SK-N-MC (cell line): Measurements from ENCODE around the gene IRGM.

Experiments used
- DNase-seq: peaks from one replicate; pipeline ENCODE4 v3.0.0-alpha.2; 2011; ENCODE audit warnings: low read depth, low spot score
- H3K27ac ChIP-seq: fragments of 200-600 bp; sonication (generic); 2 replicates; pipeline ENCODE4 v1.5.1; 2016; ENCODE audit warnings: mixed run types
- H3K36me3 ChIP-seq: fragments of 200-600 bp; sonication (generic); 2 replicates; pipeline ENCODE4 v1.6.1; 2017; ENCODE audit warnings: antibody characterized with exemption, low read length, mixed read lengths; ENCODE audit not compliant: insufficient read depth
- H3K4me3 ChIP-seq: fragments of 200-600 bp; sonication (generic); 2 replicates; pipeline ENCODE4 v1.5.1; 2016
- H3K9ac ChIP-seq: fragments of 200-600 bp; sonication (generic); 2 replicates; pipeline ENCODE4 v1.8.0; 2017; ENCODE audit warnings: mixed run types, mixed read lengths; ENCODE audit not compliant: insufficient read length
- H3K9me3 ChIP-seq: fragments of 200-600 bp; sonication (generic); 2 replicates; pipeline ENCODE4 v1.6.1; 2017; ENCODE audit warnings: low read depth, mild to moderate bottlenecking, antibody characterized with exemption, low read length, moderate library complexity, mixed read lengths
- EZH2 ChIP-seq: fragments of 200-600 bp; sonication (generic); IDR thresholded peaks from one replicate; pipeline ENCODE4 v1.6.1; 2017; ENCODE audit warnings: antibody characterized with exemption
- FOXP2 ChIP-seq: optimal IDR thresholded peaks from 2 replicates; pipeline ENCODE3; 2011; ENCODE audit warnings: mild to moderate bottlenecking, moderate library complexity; ENCODE audit not compliant: insufficient read depth; ENCODE audit errors: extremely low read length, control extremely low read depth
- POLR2AphosphoS5 ChIP-seq: IDR thresholded peaks from 2 replicates; pipeline ENCODE4 v1.6.1; 2012; ENCODE audit warnings: mild to moderate bottlenecking, low read depth, low read length, borderline replicate concordance

Gene IRGM

DNA sequence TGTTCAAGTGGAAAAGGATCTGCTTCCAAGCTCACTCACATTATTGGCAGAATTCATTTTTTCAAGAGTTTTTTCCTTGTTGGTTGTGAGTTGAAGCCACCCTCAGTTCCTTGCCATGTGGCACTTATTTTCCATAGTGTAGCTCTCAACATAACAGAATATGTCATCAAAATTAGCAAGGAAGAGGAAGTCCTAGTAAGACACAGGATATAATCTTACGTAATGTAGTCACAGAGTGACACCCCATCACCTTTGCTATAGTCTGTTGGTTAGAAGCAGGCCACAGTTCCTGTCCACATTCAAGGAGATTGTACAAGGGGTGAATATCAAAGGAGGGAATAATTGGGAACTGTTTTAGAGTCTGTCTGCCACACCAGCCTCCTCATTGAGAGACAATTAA is 15.7 kb downstream of the IRGM start:
- no peak for TF ChIP-seq POLR2AphosphoS5
- TF ChIP-seq FOXP2: no peak
- TF ChIP-seq EZH2: no peak
- no peaks in the 10 kb centered on the region for H3K9me3 ChIP-seq

DNA sequence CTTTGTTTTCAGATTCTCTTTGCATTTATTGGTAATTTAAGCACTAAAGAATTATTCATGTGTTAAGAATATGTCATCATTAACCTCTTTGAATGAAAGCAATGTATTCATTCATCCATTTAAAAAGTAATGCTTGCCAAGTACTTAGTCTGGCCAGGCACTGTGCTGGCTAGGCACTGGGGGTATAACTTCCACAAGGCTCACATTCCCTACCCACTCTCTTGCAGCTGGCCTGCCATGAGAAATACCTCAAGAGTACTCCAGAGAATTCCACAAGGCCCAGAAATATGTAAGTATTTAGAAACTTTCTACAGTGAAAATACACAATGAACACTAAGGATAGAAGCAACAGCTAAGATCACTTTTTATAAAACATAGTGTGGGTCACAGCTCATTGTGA is 33.0 kb downstream of the IRGM start:
- no peak overlapping the region for H3K9ac ChIP-seq
- H3K4me3 ChIP-seq: no peak overlapping the region
- TF ChIP-seq POLR2AphosphoS5 (no peak), FOXP2 (no peak), EZH2 (no peak)
- no peak for DNase-seq
- H3K36me3 ChIP-seq: no peaks in the 10 kb centered on the region
- no peaks in the 10 kb centered on the region for H3K9me3 ChIP-seq
- H3K27ac ChIP-seq: no peak overlapping the region

More for the DNA sequence above, 15.7 kb downstream of the IRGM start:
- Histone ChIP-seq H3K27ac (no peak overlapping the region), H3K36me3 (no peaks in the 10 kb centered on the region), H3K9ac (no peak overlapping the region), H3K4me3 (no peak overlapping the region)
- no peak for DNase-seq

- no peak for TF ChIP-seq EZH2
- no peak for TF ChIP-seq FOXP2
- TF ChIP-seq POLR2AphosphoS5: no peak
- Histone ChIP-seq H3K36me3 (peaks cover 60% of the 10 kb centered on the region), H3K9ac (no peak overlapping the region), H3K4me3 (no peak overlapping the region), H3K27ac (no peak overlapping the region), H3K9me3 (peaks cover 57% of the 10 kb centered on the region)
- no peak for DNase-seq
Measured at GRCh38 chr5:150895431-150896428, 49.4 kb downstream of the IRGM start.
